ENCODE data around the gene RPUSD4.

Gene RPUSD4

GRCh38 chr11:126212089-126212660 lies 725 bp upstream of the RPUSD4 start:
- DNase-seq (ENCODE audit: low read depth): no peak

DNA sequence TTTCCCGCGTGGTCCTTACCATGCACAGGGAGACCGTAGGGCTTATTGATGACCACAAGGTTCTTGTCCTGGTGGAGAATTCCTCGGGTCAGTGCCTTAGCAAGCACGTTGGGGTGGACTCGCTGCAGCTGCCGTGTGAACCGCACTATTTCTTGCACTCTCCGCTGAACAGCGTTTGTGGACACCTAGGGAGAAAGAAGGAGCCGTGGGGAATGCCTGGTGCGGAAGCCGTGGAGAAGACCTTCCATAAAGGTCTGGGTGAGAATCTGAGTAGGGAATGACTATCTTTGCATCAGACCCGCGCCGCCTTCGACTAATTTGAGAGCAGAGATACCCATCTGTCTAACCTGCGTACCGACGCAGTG lies 597 bp downstream of the RPUSD4 start:
- DNase-seq (ENCODE audit: low read depth): no peak

DNA sequence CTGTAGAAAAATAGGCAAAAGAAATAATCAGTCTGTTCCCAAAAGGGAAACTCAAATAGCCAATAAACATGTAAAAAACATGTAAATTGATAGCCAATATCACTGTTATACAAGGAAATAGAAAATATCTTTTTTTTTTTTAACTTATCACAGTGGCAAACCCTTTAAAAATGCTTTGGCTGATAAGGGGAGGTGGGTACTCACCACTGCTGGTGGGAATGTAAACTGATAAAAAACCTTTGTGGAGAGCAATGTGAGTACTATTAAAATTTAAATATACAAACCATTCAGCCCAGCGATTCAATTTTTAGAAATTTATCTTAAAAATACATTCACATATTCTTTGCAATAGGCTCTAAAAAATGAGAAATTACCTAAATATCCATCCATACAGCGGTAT lies 3.6 kb downstream of the RPUSD4 start:
- no peak for DNase-seq (ENCODE audit: low read depth)

DNA sequence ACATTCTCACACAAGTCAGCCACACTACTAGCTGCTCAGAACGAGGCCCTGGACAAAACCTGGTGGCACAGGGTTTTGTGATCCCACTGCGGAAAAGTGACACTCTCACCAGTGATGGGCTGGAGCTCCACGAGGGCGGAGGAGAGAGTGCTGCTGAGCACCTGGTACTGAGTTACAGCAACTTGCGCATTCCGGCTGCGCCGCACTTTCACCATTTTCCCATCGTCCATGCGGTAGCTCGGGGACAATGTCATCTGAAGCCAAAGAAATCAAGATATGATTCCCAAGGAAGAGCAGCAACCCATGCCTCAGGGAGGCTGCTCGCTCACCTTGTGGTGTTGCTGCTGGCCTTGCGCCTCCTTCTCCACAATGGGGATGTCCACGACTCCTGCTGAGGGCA lies 6.1 kb downstream of the RPUSD4 start:
- DNase-seq (ENCODE audit: low read depth): no peak

DNA sequence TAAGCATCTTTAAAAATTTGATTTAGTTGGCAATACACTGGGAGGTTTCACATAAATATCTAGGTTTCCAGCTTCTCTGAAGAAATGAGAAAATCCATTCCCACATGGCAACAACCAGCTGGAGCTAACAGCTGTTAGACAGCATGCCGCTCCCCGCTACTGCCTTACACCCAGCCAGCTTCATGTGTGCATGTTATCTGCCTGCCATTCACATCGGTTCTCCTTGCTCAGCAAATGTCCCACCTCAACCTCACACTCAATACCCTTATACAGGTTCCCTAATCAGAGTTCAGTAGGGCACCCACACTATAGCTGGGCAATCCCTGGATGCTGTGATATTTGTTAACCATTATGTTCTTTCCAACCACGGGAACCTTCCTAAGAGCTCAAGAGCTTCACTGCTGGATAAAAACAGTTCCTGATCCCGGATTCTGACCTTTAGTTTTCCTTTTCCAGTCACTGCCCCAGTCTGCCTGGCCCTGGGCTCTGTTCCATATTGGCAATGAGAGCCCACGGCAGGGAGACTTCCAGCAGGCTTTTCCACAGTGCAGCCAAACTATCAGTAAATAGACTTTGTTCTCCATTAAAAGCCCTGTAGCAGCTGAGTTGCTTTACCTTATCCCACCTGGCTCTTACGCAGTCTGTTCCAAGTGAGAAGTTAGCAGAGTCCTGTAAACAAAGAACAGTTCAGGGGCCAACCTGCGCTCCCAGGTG lies 8.6 kb downstream of the RPUSD4 start:
- no peak for DNase-seq (ENCODE audit: low read depth)

GRCh38 chr11:126198648-126199047 lies 12.8 kb downstream of the RPUSD4 start:
- no peak for DNase-seq (ENCODE audit: low read depth)

DNA sequence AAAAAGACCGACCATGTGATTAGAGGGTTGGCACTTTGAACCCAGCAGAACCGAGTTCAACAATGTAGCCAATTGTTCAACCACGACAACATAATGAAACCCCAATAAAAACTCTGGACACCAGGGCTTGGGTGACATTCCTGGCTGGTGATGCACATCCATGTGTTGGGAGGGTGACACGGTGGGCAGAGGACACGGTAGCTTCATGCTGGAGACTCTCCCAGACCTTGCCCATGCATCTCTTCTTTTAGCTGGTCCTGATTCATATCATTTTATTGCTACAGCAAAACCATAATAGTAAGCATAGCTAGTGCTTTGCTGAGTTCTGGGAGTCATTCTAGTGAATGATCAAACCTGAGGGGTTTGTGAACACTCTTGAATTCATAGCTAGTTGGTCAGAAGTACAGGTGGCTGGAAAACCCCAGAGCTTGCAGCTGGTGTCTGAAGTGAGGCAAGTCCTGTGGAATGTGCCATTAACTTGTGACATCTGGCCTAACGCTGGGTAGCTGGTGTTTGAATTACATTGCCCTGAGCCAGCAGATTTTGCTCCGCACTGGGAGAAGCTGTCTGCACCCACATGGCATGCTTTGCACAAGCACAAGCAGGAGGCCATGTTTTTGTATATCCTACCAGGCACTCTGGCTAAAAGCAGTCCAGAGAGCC lies 14.0 kb downstream of the RPUSD4 start:
- no peak for DNase-seq (ENCODE audit: low read depth)

GRCh38 chr11:126195119-126195518 lies 16.3 kb downstream of the RPUSD4 start:
- DNase-seq (ENCODE audit: low read depth): no peak

GRCh38 chr11:126194121-126194543 lies 17.3 kb downstream of the RPUSD4 start:
- DNase-seq (ENCODE audit: low read depth): no peak

DNA sequence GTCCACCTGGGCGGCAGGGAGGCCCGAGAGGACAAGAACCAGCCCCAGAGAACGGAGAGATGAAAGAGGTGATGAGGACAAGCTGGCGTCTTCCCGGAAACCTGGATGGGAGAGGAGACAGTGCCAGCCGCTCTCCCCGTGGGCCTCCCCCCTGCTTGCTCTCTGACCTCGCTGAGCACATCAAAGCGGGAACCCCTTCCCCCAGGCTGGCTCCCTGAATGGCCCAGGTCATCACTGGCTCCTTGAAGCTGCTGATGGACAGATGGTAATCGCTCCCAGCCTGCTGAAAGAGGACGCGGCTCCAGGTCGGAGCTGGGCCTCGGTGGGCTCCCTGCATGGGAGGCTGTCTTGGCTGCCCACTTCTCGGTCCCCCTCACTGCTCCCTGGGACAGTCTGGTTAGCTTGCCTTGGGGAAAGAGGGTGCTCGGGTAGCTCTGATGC lies 18.4 kb downstream of the RPUSD4 start:
- DNase-seq (ENCODE audit: low read depth): no peak

GRCh38 chr11:126192361-126192760 lies 19.1 kb downstream of the RPUSD4 start:
- no peak for DNase-seq (ENCODE audit: low read depth)

- DNase-seq (ENCODE audit: low read depth): no peak
Observed at GRCh38 chr11:126191379-126192073, 19.9 kb downstream of the RPUSD4 start.

- no peak for DNase-seq (ENCODE audit: low read depth)
Observed at GRCh38 chr11:126190792-126191191, 20.7 kb downstream of the RPUSD4 start.

GRCh38 chr11:126189109-126189929 lies 22.1 kb downstream of the RPUSD4 start:
- no peak for DNase-seq (ENCODE audit: low read depth)

DNA sequence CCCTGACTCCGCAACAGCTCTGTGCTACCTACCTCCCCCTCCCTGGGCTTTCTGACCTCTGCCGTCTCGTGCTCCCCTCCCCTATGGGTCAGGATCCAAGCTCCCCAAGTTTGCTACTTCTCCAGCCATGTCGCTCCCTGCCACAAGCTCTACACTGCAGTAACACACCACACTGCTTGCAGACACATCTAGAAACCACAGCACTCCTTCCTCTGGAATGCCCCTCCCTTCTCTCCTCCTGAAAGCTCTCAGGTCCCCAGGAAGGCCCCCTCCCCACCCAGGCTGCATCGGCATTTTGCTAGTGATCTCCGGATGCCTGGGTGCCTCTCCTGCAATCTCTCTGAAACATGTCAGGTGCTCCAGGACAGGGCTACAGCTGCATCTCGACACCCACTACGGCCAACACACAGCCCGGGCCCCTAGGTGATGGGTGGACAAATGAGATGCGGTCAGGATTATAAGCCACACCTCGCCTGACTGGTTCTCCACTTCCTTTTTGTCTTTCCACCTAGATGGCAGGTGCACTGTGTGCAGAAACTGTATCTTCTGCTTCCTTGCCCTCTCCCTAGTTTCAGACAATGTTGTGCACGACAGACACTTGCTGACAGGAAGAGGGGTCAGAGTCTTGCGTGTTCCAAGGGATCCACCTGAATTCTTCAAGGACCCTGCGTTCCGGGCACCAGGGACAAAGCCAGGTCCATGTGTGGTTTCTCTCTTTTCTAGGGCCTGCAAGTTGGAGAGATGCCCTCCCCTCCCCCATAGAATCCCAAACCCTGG lies 22.9 kb downstream of the RPUSD4 start:
- no peak for DNase-seq (ENCODE audit: low read depth)

DNA sequence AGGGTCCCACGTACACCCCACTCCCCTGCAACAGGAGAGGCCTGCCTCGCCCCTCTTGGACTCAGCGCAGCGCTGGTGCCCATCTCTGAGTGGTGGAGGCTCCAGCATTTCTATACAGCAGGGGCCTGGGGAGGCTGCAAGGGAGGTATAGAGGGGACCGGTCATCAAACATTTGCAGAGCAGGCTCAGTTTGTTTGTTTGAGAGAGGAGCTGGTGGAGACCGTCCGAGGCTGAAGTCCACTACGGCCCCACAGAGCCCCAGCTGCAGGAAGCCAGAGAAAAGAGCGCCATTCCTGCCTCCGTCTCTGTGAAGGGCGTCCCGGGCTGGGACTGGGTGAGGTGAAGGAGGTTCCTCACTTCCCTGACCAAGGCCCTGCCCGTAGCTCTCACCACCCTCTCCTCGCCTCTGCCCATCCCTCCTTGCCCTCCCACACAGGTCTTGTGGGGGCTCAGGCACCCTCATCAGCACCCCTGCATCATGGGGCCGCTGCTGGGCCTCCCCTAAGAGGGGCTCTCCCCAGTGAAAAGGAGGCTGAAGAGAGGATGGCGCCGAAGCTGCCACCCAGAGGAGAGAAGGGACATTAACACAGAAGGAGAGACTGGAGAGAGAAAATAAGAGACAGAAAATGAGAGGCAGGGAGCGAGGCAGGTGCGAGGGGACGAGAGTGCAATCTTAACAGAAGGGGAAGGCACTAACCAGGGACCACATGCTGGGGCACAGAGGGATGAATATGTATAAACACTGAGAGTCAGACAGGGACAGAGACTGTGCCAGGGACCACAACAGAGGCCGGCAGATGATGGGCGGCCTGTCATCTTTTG lies 24.5 kb downstream of the RPUSD4 start:
- DNase-seq (ENCODE audit: low read depth): no peak

DNA sequence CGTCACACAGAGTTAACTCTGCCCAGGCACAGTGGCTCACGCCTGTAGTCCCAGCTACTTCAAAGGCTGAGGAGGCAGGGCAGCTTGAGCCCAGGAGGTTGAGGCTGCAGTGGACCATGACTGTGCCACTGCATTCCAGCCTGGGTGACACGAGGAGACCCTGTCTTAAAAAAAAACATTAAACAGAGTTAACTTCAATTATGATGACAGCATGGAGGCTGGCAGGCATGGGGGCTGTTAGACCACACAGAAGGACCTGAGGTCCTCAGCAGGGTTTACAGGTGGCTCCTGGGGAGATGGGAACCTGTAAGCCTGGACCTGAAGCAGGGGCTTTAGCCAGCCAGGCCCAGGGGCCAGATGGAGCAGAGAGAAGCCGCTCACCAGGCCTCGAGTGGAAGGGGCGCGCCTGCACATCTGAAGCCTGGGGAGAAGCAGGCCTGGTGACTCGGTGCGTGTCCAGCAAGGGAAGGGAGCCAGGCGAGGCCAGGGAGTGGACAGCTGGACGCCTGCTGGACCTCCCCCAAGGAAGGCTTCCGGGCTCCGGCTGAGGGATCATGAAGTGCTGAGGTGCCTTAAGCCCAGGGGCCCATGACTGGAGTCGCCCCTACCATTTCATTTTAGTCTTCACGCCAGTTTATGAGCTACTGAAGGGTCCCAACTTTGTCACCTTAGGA lies 25.3 kb downstream of the RPUSD4 start:
- DNase-seq (ENCODE audit: low read depth): no peak

DNA sequence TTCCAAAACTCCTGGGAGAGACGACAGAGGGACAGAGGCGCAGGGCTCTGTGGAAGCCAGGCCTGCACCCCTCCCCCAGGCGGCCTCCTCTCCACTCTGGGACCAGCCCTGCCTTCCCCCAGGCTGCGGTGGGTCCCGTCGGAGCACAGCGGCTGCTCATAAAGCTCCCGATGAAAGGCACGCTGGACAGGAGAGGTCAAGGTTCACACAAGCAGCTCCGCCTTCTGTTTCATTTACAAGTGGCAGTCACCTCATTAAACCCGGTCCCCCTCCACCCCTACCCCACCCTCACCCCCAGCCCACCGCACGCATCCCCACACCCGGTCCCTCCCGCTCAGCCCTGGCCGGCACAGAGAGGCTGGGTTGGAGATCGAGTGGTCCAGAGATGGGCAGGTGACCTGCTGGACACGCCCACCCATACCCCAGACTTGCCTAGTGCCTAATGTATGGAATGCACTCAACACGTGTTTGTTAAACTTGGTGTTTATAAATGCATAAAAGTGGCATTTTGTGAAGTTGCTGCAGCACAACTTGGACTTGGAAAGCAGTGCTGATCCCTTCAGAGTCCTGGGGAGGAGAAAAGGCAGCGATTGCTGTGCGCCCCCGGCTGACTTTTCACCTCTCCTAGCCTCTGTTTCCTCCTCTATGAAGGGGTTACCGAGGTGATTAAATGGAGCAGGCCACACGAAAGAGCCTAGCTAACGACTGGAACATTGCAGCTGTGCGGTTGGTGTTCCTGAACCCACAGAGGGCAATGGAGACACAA lies 26.0 kb downstream of the RPUSD4 start:
- no peak for DNase-seq (ENCODE audit: low read depth)

Measured in stimulated activated CD8-positive, alpha-beta memory T cell treated with anti-CD3 and anti-CD28 coated beads, Interleukin-15, amount 100 ng/mL, for 24 hours (primary cell).